ENCODE results near the gene CFAP43. TPM values are rescaled to one million over a fixed set of nuclear protein-coding genes. Genes with fewer than 3 reads are reported as not detected.

Gene CFAP43
- total RNA-seq, 1 experiment from 2014 or later = 0.42 TPM

DNA sequence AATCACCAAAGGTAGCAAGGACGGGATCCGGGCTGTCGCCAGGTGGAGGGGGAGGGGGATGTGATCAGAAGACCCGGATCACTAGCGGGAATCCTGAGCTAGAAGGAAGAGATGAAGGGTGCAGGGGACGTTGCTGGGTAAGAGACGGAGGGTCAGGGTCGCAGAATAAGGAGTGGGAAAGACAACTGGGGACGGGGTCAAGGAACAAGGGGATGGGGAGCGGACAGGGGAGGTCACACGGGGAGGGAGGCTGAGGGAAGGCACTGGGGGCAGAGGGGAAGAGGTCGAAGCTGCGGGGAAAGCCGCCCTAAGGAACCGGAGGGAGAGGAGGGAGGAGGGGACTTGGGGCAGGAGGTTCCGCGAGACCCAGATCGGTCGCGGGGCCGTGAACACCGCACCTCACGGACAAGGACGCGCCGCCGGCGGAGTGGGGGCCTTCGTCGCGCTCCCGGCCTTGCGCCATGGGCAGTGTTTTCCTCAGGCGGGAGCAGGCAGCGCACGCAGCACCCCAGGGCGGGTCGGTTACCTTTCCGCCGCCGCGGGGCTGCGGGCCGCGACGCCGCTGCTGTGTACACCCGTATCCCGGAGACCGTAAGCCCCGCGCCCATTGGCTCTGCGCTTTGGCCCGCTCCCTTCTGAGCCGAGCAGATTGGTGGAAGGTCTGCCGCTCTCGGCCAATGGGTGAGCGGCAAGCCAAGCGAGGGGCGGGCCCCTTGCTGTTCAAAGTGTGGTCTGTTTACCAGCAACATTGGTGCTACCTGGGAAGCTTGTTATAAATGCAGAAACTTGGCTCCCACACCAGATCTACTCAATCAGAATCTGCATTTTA, at the start of gene CFAP43 (continued):
- TF ChIP-seq RORB (CRISPR knock-in tag; IDR thresholded peaks at IDR 0.05) = no peak
- TF ChIP-seq CREM (CRISPR knock-in tag; IDR thresholded peaks at IDR 0.05) = no peak; the same call in 1 of the 2 replicates
- TF ChIP-seq USF1 (CRISPR knock-in tag; IDR thresholded peaks at IDR 0.05) = no peak
- no peak for TF ChIP-seq ZBTB21 (CRISPR knock-in tag; IDR thresholded peaks at IDR 0.05; ENCODE audit: borderline replicate concordance)
- TF ChIP-seq NR3C1 (CRISPR knock-in tag; conservative IDR thresholded peaks at IDR 0.05; ENCODE audit: low read depth) = no peak
- peak; percentile 87 for TF ChIP-seq ETV6 (CRISPR knock-in tag; IDR thresholded peaks at IDR 0.05)
- no peak for TF ChIP-seq NR1H2 (CRISPR knock-in tag; IDR thresholded peaks at IDR 0.05)
- TF ChIP-seq ZNF317 (CRISPR knock-in tag; IDR thresholded peaks at IDR 0.05; ENCODE audit: borderline replicate concordance, low read depth) = no peak
- TF ChIP-seq FOXJ3 (CRISPR knock-in tag; IDR thresholded peaks at IDR 0.05; ENCODE audit: borderline replicate concordance) = no peak
- no peak for TF ChIP-seq AFF4 (CRISPR knock-in tag; IDR thresholded peaks at IDR 0.05; ENCODE audit: borderline replicate concordance)
- TF ChIP-seq ZNF671 (CRISPR knock-in tag; IDR thresholded peaks at IDR 0.05) = no peak
- 0 out of 2 replicates have a peak, but pooled peaks have one; percentile 15 for TF ChIP-seq HMGXB4 (CRISPR knock-in tag; IDR thresholded peaks at IDR 0.05)
- TF ChIP-seq ZNF416 (CRISPR knock-in tag; IDR thresholded peaks at IDR 0.05) = no peak
- TF ChIP-seq, protein P1, sequence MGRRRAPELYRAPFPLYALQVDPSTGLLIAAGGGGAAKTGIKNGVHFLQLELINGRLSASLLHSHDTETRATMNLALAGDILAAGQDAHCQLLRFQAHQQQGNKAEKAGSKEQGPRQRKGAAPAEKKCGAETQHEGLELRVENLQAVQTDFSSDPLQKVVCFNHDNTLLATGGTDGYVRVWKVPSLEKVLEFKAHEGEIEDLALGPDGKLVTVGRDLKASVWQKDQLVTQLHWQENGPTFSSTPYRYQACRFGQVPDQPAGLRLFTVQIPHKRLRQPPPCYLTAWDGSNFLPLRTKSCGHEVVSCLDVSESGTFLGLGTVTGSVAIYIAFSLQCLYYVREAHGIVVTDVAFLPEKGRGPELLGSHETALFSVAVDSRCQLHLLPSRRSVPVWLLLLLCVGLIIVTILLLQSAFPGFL (CRISPR knock-in tag; IDR thresholded peaks at IDR 0.05; ENCODE audit: borderline replicate concordance) = no peak
- TF ChIP-seq NR2C2 (CRISPR knock-in tag; IDR thresholded peaks at IDR 0.05) = no peak
- TF ChIP-seq ZNF423 (CRISPR knock-in tag; IDR thresholded peaks at IDR 0.05) = peak; percentile 36; the same call in 1 of the 2 replicates
- TF ChIP-seq SP1 (CRISPR knock-in tag; conservative IDR thresholded peaks at IDR 0.05) = no peak; the same call in 1 of the 2 replicates
- TF ChIP-seq ZNF232 (CRISPR knock-in tag; IDR thresholded peaks at IDR 0.05) = 0 out of 2 replicates have a peak, but pooled peaks have one; percentile 72
- TF ChIP-seq GABPB1 (CRISPR knock-in tag; IDR thresholded peaks at IDR 0.05) = peak; percentile 29; the same call in 1 of the 2 replicates
- TF ChIP-seq MXD4 (CRISPR knock-in tag; IDR thresholded peaks at IDR 0.05; ENCODE audit: borderline replicate concordance) = no peak

Data from WTC11 (cell line).